ENCODE results near the gene DCLK2.

DCLK2 gene

DNA sequence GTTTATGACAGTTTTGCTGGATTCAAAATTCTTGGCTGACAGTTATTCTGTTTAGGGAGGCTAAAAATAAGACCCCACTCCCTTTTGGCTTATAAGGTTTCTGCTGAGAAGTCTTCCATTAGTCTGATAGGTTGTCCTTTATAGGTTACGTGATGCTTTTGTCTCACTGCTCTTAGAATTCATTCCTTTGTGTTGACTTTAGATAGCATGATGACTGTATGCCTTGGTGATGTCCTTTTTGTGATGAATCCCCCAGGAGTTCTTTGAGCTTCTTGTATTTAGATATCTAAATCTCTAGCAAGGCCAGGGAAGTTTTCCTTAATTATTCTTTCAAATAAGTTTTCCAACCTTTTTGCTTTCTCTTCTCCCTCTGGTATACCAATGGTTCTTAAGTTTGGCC lies 36.4 kb downstream of the DCLK2 start:
- Histone ChIP-seq H2AFZ (ENCODE audit: low read depth, low read length) (no peak overlapping the region), H3K4me1 (ENCODE audit: control insufficient read depth, insufficient read depth, low read depth, low read length) (peaks cover 10% of the 10 kb centered on the region), H2BK15ac (ENCODE audit: low read depth, poor library complexity, severe bottlenecking) (no peak overlapping the region), H4K8ac (ENCODE audit: low read length) (no peak overlapping the region), H4K91ac (ENCODE audit: low read length) (no peak overlapping the region), H3K14ac (ENCODE audit: low read length in 2 of 2) (no peak overlapping the region), H3K27me3 (ENCODE audit: control insufficient read depth in 1 of 2, insufficient read depth in 1 of 2, low read length in 2 of 2) (no peaks in the 10 kb centered on the region), H3K27ac (ENCODE audit: low read length, poor library complexity, severe bottlenecking) (no peak overlapping the region), H2BK12ac (ENCODE audit: low read length in 2 of 2) (no peak overlapping the region), H3K9me3 (ENCODE audit: control insufficient read depth, low read length) (peaks cover 7% of the 10 kb centered on the region), H3K4me3 (ENCODE audit: insufficient read depth in 1 of 2, low read depth in 1 of 2, low read length in 2 of 2) (no peak overlapping the region), H3K9ac (ENCODE audit: low read length) (no peak overlapping the region), H3K36me3 (ENCODE audit: control insufficient read depth in 1 of 2, insufficient read depth in 2 of 2, low read depth in 1 of 2, low read length in 2 of 2) (no peaks in the 10 kb centered on the region), H2BK5ac (ENCODE audit: low read depth, low read length, poor library complexity, severe bottlenecking) (no peak overlapping the region), H3K23ac (ENCODE audit: low read length in 2 of 2) (no peak overlapping the region), H3K79me1 (replicated peaks; ENCODE audit: low read length, poor library complexity, severe bottlenecking) (peaks cover 12% of the 10 kb centered on the region), H3K18ac (ENCODE audit: low read depth in 1 of 2, low read length in 2 of 2) (no peak overlapping the region), H2BK120ac (ENCODE audit: low read depth, low read length) (no peak overlapping the region), H3K4me2 (ENCODE audit: low read length, poor library complexity, severe bottlenecking) (no peak overlapping the region), H2AK5ac (ENCODE audit: low read length, severe bottlenecking) (no peak overlapping the region), H3K4ac (ENCODE audit: low read depth in 1 of 2, low read length in 2 of 2) (no peak overlapping the region)
- 91% methylated on average over 1 of the region's 1 CpG for WGBS
- no peak for DNase-seq

DNA sequence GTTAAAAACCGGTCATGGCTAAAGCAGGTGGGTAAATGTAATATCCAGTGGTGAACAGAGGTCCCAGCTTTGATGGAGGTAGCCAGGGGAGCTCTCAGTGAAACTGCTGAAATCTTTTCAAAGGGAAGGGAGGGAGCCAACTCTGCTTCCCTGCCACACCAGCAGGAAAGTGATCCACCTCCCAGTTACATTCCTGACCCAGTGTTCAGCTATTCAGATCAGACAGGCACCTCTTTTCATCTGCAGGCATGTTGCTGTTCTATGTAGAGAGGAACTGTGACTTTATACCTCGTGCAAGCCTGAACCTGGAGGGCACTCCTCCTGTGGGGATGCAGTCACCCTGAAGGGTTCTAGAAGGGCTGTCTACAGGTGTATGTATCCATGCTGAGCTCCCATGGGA lies 37.6 kb downstream of the DCLK2 start:
- no peak overlapping the region for H2AFZ ChIP-seq (ENCODE audit: low read depth, low read length)
- no peaks in the 10 kb centered on the region for H3K36me3 ChIP-seq (ENCODE audit: control insufficient read depth in 1 of 2, insufficient read depth in 2 of 2, low read depth in 1 of 2, low read length in 2 of 2)
- peaks cover 10% of the 10 kb centered on the region for H3K4me1 ChIP-seq (ENCODE audit: control insufficient read depth, insufficient read depth, low read depth, low read length)
- peak overlapping the region; percentile 51 for H4K8ac ChIP-seq (ENCODE audit: low read length)
- peak overlapping the region; percentile 14 to 26 for H3K18ac ChIP-seq (ENCODE audit: low read depth in 1 of 2, low read length in 2 of 2)
- no peak overlapping the region for H2AK5ac ChIP-seq (ENCODE audit: low read length, severe bottlenecking)
- peak overlapping the region in 1 of 2 experiments; percentile 70 for H3K4ac ChIP-seq (ENCODE audit: low read depth in 1 of 2, low read length in 2 of 2)
- no peak overlapping the region for H3K23ac ChIP-seq (ENCODE audit: low read length in 2 of 2)
- WGBS, result 97% methylated on average over 2 of the region's 2 CpGs
- H2BK5ac ChIP-seq (ENCODE audit: low read depth, low read length, poor library complexity, severe bottlenecking), result no peak overlapping the region
- peaks cover 7% of the 10 kb centered on the region for H3K9me3 ChIP-seq (ENCODE audit: control insufficient read depth, low read length)
- H4K91ac ChIP-seq (ENCODE audit: low read length), result no peak overlapping the region
- no peak overlapping the region for H2BK15ac ChIP-seq (ENCODE audit: low read depth, poor library complexity, severe bottlenecking)
- H2BK12ac ChIP-seq (ENCODE audit: low read length in 2 of 2), result peak overlapping the region in 1 of 2 experiments; percentile 16
- H3K27me3 ChIP-seq (ENCODE audit: control insufficient read depth in 1 of 2, insufficient read depth in 1 of 2, low read length in 2 of 2), result no peaks in the 10 kb centered on the region
- no peak overlapping the region for H3K4me2 ChIP-seq (ENCODE audit: low read length, poor library complexity, severe bottlenecking)
- H3K14ac ChIP-seq (ENCODE audit: low read length in 2 of 2), result no peak overlapping the region
- no peak overlapping the region for H3K4me3 ChIP-seq (ENCODE audit: insufficient read depth in 1 of 2, low read depth in 1 of 2, low read length in 2 of 2)
- no peak overlapping the region for H3K9ac ChIP-seq (ENCODE audit: low read length)
- peaks cover 12% of the 10 kb centered on the region for H3K79me1 ChIP-seq (replicated peaks; ENCODE audit: low read length, poor library complexity, severe bottlenecking)
- H2BK120ac ChIP-seq (ENCODE audit: low read depth, low read length), result no peak overlapping the region
- DNase-seq, result no peak
- H3K27ac ChIP-seq (ENCODE audit: low read length, poor library complexity, severe bottlenecking), result no peak overlapping the region

DNA sequence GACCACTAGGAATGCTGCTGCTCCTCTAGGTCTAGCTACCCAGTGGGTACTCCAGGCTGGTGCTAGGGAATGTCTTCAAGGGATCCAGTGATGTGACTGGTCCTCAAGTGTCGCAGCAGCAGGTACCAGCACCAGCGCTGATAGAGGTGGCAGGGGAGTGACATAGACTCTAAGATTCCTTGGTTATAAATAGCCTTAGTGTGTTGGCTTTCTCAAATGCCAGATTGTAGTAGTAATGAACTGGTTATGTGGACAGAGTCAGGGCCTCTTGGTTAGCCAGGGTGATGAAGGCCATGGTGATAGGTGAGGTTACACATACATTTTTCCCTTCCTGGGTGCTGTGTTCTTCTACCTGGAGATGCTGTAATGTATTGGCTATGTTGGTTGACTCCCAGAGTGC lies 38.3 kb downstream of the DCLK2 start:
- Histone ChIP-seq H3K14ac (ENCODE audit: low read length in 2 of 2) (no peak overlapping the region), H4K8ac (ENCODE audit: low read length) (peak overlapping the region; percentile 51), H2BK120ac (ENCODE audit: low read depth, low read length) (peak overlapping the region; percentile 58), H3K4ac (ENCODE audit: low read depth in 1 of 2, low read length in 2 of 2) (no peak overlapping the region), H2BK5ac (ENCODE audit: low read depth, low read length, poor library complexity, severe bottlenecking) (no peak overlapping the region), H3K4me3 (ENCODE audit: insufficient read depth in 1 of 2, low read depth in 1 of 2, low read length in 2 of 2) (no peak overlapping the region), H2BK12ac (ENCODE audit: low read length in 2 of 2) (peak overlapping the region in 1 of 2 experiments; percentile 66), H3K9me3 (ENCODE audit: control insufficient read depth, low read length) (peaks cover 7% of the 10 kb centered on the region), H3K27ac (ENCODE audit: low read length, poor library complexity, severe bottlenecking) (no peak overlapping the region), H2BK15ac (ENCODE audit: low read depth, poor library complexity, severe bottlenecking) (no peak overlapping the region), H3K79me1 (replicated peaks; ENCODE audit: low read length, poor library complexity, severe bottlenecking) (peaks cover 12% of the 10 kb centered on the region), H3K36me3 (ENCODE audit: control insufficient read depth in 1 of 2, insufficient read depth in 2 of 2, low read depth in 1 of 2, low read length in 2 of 2) (no peaks in the 10 kb centered on the region), H2AK5ac (ENCODE audit: low read length, severe bottlenecking) (no peak overlapping the region), H3K9ac (ENCODE audit: low read length) (no peak overlapping the region), H3K4me1 (ENCODE audit: control insufficient read depth, insufficient read depth, low read depth, low read length) (peaks cover 10% of the 10 kb centered on the region), H3K23ac (ENCODE audit: low read length in 2 of 2) (no peak overlapping the region), H3K18ac (ENCODE audit: low read depth in 1 of 2, low read length in 2 of 2) (peak overlapping the region in 1 of 2 experiments; percentile 5), H3K27me3 (ENCODE audit: control insufficient read depth in 1 of 2, insufficient read depth in 1 of 2, low read length in 2 of 2) (no peaks in the 10 kb centered on the region), H4K91ac (ENCODE audit: low read length) (peak overlapping the region; percentile 82), H3K4me2 (ENCODE audit: low read length, poor library complexity, severe bottlenecking) (no peak overlapping the region), H2AFZ (ENCODE audit: low read depth, low read length) (no peak overlapping the region)
- no peak for DNase-seq
- WGBS, result 98% methylated on average over 2 of the region's 2 CpGs

DNA sequence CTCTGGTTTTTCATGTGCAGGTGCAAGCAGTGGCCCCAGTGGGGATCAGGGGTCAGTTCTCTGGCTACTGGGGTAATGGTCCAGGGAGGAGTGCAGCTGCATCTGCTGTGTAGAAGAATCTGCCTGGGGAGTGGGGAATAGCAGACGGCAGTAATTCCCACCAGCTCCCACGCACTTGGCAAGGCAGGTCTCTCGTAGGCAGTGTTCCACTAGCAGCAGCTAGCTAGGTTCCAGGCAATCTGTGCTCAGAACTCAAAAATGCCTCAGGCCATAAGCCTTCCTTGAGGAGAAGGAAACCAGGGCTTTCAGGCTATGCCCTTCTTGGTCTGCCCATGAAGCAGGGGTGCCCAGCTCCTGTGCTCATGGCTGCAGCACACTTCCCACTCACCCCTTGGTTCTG lies 38.8 kb downstream of the DCLK2 start:
- Histone ChIP-seq H3K4ac (ENCODE audit: low read depth in 1 of 2, low read length in 2 of 2) (no peak overlapping the region), H3K4me2 (ENCODE audit: low read length, poor library complexity, severe bottlenecking) (no peak overlapping the region), H3K27me3 (ENCODE audit: control insufficient read depth in 1 of 2, insufficient read depth in 1 of 2, low read length in 2 of 2) (no peaks in the 10 kb centered on the region), H3K4me1 (ENCODE audit: control insufficient read depth, insufficient read depth, low read depth, low read length) (peaks cover 10% of the 10 kb centered on the region), H2BK12ac (ENCODE audit: low read length in 2 of 2) (no peak overlapping the region), H2BK15ac (ENCODE audit: low read depth, poor library complexity, severe bottlenecking) (peak overlapping the region; percentile 80), H2AFZ (ENCODE audit: low read depth, low read length) (no peak overlapping the region), H3K18ac (ENCODE audit: low read depth in 1 of 2, low read length in 2 of 2) (peak overlapping the region; percentile 1 to 43), H4K91ac (ENCODE audit: low read length) (peak overlapping the region; percentile 82), H3K9ac (ENCODE audit: low read length) (no peak overlapping the region), H3K9me3 (ENCODE audit: control insufficient read depth, low read length) (peaks cover 7% of the 10 kb centered on the region), H3K4me3 (ENCODE audit: insufficient read depth in 1 of 2, low read depth in 1 of 2, low read length in 2 of 2) (no peak overlapping the region), H3K79me1 (replicated peaks; ENCODE audit: low read length, poor library complexity, severe bottlenecking) (peaks cover 14% of the 10 kb centered on the region), H2BK5ac (ENCODE audit: low read depth, low read length, poor library complexity, severe bottlenecking) (no peak overlapping the region), H2AK5ac (ENCODE audit: low read length, severe bottlenecking) (peak overlapping the region; percentile 18), H3K14ac (ENCODE audit: low read length in 2 of 2) (peak overlapping the region in 1 of 2 experiments; percentile 49), H3K36me3 (ENCODE audit: control insufficient read depth in 1 of 2, insufficient read depth in 2 of 2, low read depth in 1 of 2, low read length in 2 of 2) (no peaks in the 10 kb centered on the region), H3K27ac (ENCODE audit: low read length, poor library complexity, severe bottlenecking) (no peak overlapping the region), H3K23ac (ENCODE audit: low read length in 2 of 2) (no peak overlapping the region), H2BK120ac (ENCODE audit: low read depth, low read length) (peak overlapping the region; percentile 58), H4K8ac (ENCODE audit: low read length) (peak overlapping the region; percentile 75)
- WGBS, result 87% methylated on average over 3 of the region's 3 CpGs
- no peak for DNase-seq
